GM12874 (cell line): ENCODE measurements around the gene IRF9.

ENCODE experiments used
- CTCF ChIP-seq: IDR thresholded peaks from 2 replicates; pipeline ENCODE4 v1.5.1; 2011; ENCODE audit warnings: low read depth, mild to moderate bottlenecking, control low read depth, low read length, moderate library complexity; ENCODE audit not compliant: insufficient read depth

The IRF9 gene

GRCh38 chr14:24162093-24162492, 1.0 kb downstream of the IRF9 start:
- no peak for TF ChIP-seq CTCF

GRCh38 chr14:24164518-24164991, 3.5 kb downstream of the IRF9 start:
- TF ChIP-seq CTCF: no peak

- TF ChIP-seq CTCF: no peak
Observed at GRCh38 chr14:24165785-24166184, 4.7 kb downstream of the IRF9 start.

- no peak for TF ChIP-seq CTCF
Observed at GRCh38 chr14:24167469-24168114, 6.5 kb downstream of the IRF9 start.

- TF ChIP-seq CTCF: no peak
Observed at GRCh38 chr14:24171422-24172260, 10.6 kb downstream of the IRF9 start, which contains the start of gene REC8. Gene REC8, plus strand, starts transcription at chr14:24172080. Its CDS starts 473 bp downstream, at chr14:24172553.

- TF ChIP-seq CTCF: no peak
Observed at GRCh38 chr14:24172261-24172860, 11.3 kb downstream of the IRF9 start.

- TF ChIP-seq CTCF: no peak
Observed at GRCh38 chr14:24172871-24173281, 11.8 kb downstream of the IRF9 start.
